ENCODE measurements around the gene ETV6.

ETV6 gene

GRCh38 chr12:11633968-11634367 is 15.5 kb upstream of the ETV6 start:
- DNase-seq (ENCODE audit: low spot score) = no peak
- no peak for TF ChIP-seq CTCF (IDR thresholded peaks at IDR 0.05; ENCODE audit: extremely low read depth, missing control alignments)

GRCh38 chr12:11635341-11635740 is 14.1 kb upstream of the ETV6 start:
- DNase-seq (ENCODE audit: low spot score) = no peak
- TF ChIP-seq CTCF (IDR thresholded peaks at IDR 0.05; ENCODE audit: extremely low read depth, missing control alignments) = no peak

- TF ChIP-seq CTCF (IDR thresholded peaks at IDR 0.05; ENCODE audit: extremely low read depth, missing control alignments) = no peak
- no peak for DNase-seq (ENCODE audit: low spot score)
Observed at GRCh38 chr12:11638315-11638916, 11.1 kb upstream of the ETV6 start.

- no peak for DNase-seq (ENCODE audit: low spot score)
- TF ChIP-seq CTCF (IDR thresholded peaks at IDR 0.05; ENCODE audit: extremely low read depth, missing control alignments) = no peak
Observed at GRCh38 chr12:11639454-11639853, 10.0 kb upstream of the ETV6 start.

GRCh38 chr12:11641522-11641921 is 8.0 kb upstream of the ETV6 start:
- no peak for DNase-seq (ENCODE audit: low spot score)
- TF ChIP-seq CTCF (IDR thresholded peaks at IDR 0.05; ENCODE audit: extremely low read depth, missing control alignments) = no peak

GRCh38 chr12:11642785-11643184 is 6.7 kb upstream of the ETV6 start:
- DNase-seq (ENCODE audit: low spot score) = no peak
- TF ChIP-seq CTCF (IDR thresholded peaks at IDR 0.05; ENCODE audit: extremely low read depth, missing control alignments) = no peak

GRCh38 chr12:11645391-11645790 is 4.1 kb upstream of the ETV6 start:
- no peak for TF ChIP-seq CTCF (IDR thresholded peaks at IDR 0.05; ENCODE audit: extremely low read depth, missing control alignments)
- no peak for DNase-seq (ENCODE audit: low spot score)
